Mesothelial cell of epicardium (in vitro differentiated cells): Measurements from ENCODE around the gene ABTB1. TPM values are rescaled to one million over a fixed set of nuclear protein-coding genes. Genes with fewer than 3 reads are reported as not detected.

Experiments
- DNase-seq, 2 experiments: peaks; one replicate each; pipeline ENCODE4 v3.0.0; 2021; ENCODE audit warnings: low spot score in 2 of 2; ENCODE audit not compliant: unreplicated experiment in 2 of 2
- H3K27ac Mint-ChIP-seq: 2 replicates; pipeline ENCODE4 v1.8.0; 2021; ENCODE audit warnings: mixed read lengths
- H3K27me3 Mint-ChIP-seq: 2 replicates; pipeline ENCODE4 v1.8.0; 2021; ENCODE audit warnings: low read depth, mixed read lengths
- H3K36me3 Mint-ChIP-seq: 2 replicates; pipeline ENCODE4 v1.8.0; 2021; ENCODE audit warnings: mixed read lengths
- H3K4me1 Mint-ChIP-seq: 2 replicates; pipeline ENCODE4 v1.8.0; 2021; ENCODE audit warnings: mixed read lengths
- H3K4me3 Mint-ChIP-seq: 2 replicates; pipeline ENCODE4 v1.8.0; 2021; ENCODE audit warnings: mild to moderate bottlenecking, moderate library complexity, mixed read lengths
- H3K9me3 Mint-ChIP-seq: 2 replicates; pipeline ENCODE4 v1.8.0; 2021; ENCODE audit warnings: mixed read lengths
- total RNA-seq: library from RNA; stranded (reverse); gene quantifications from 3 replicates; pipeline ENCODE4 v1.2.1, GENCODE V29; 2021
- TF ChIP-seq, protein P1 (sequence below): fragments of 200-600 bp; sonication (generic); IDR thresholded peaks from one replicate; pipeline ENCODE4 v1.5.0; 2021; ENCODE audit warnings: antibody characterized with exemption; ENCODE audit not compliant: unreplicated experiment

Gene ABTB1
- total RNA-seq, 1 donor from 2014 or later = 15.9 TPM

DNA sequence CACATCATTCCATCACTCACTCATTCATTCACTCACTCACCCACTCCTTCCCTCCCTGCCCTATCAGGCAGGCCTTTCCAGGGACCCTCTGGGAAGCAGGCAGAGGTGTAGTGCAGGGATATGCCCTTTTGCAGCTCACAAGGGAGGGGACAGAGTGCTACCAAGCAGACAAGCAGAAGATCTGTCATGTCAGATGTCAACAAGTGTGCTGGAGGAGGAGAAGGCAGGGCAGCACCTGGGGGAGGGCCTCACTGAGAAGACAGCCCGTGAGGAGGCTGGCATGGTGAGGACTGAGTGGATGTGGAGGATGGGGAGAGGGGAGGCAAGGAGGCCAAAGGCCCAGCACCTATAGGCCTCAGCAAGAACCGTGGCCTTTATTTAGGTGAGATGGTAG lies 15.3 kb downstream of the ABTB1 start:
- H3K27me3 Mint-ChIP-seq = no peaks in the 10 kb centered on the region
- H3K4me3 Mint-ChIP-seq = no peak overlapping the region
- DNase-seq = no peak
- no peaks in the 10 kb centered on the region for H3K36me3 Mint-ChIP-seq
- peaks cover 13% of the 10 kb centered on the region for H3K4me1 Mint-ChIP-seq
- TF ChIP-seq, protein P1, sequence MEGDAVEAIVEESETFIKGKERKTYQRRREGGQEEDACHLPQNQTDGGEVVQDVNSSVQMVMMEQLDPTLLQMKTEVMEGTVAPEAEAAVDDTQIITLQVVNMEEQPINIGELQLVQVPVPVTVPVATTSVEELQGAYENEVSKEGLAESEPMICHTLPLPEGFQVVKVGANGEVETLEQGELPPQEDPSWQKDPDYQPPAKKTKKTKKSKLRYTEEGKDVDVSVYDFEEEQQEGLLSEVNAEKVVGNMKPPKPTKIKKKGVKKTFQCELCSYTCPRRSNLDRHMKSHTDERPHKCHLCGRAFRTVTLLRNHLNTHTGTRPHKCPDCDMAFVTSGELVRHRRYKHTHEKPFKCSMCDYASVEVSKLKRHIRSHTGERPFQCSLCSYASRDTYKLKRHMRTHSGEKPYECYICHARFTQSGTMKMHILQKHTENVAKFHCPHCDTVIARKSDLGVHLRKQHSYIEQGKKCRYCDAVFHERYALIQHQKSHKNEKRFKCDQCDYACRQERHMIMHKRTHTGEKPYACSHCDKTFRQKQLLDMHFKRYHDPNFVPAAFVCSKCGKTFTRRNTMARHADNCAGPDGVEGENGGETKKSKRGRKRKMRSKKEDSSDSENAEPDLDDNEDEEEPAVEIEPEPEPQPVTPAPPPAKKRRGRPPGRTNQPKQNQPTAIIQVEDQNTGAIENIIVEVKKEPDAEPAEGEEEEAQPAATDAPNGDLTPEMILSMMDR = no peak
- no peaks in the 10 kb centered on the region for H3K9me3 Mint-ChIP-seq
- peak overlapping the region; percentile 39 for H3K27ac Mint-ChIP-seq

- Mint-ChIP-seq H3K27me3 (no peaks in the 10 kb centered on the region), H3K9me3 (no peaks in the 10 kb centered on the region), H3K27ac (peak overlapping the region; percentile 39), H3K4me3 (no peak overlapping the region), H3K36me3 (no peaks in the 10 kb centered on the region), H3K4me1 (peaks cover 13% of the 10 kb centered on the region)
- peak in 1 of 2 experiments; percentile 8 for DNase-seq
- TF ChIP-seq, protein P1 = no peak
These were observed 15.9 kb downstream of the ABTB1 start for GRCh38 chr3:127688416-127689265.

DNA sequence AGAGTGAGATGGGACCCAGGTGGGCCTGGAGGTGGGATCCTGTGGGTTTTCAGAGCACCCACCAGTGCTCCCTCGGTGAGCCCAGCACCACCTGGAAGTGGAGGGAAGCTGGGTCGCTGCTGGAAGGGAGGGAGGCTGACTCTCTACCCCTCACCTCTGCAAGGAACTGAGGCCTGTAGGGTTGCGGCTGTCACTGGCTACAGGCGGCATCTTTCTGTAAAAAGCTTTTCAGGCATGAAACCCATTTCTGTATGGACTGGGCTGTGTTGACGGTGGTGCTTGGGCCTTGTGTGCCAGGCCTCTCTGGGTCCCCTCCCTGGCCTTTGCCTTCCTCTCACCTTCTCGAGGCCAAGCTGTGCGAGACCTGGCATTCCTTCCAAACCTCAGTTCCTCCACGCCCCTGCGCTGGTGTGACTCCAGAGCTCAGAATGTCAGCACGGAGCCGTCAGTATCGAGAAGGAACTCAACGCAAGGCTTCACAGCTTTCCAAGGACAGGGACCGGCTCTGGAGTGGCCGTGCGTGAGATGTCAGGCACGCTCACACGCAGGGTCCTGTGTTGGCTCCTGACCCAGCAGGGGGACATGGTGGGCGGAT lies 16.6 kb downstream of the ABTB1 start:
- TF ChIP-seq, protein P1 = no peak
- H3K4me3 Mint-ChIP-seq = no peak overlapping the region

GRCh38 chr3:127690106-127690505 lies 17.4 kb downstream of the ABTB1 start:
- Mint-ChIP-seq H3K4me3 (no peak overlapping the region), H3K4me1 (peaks cover 13% of the 10 kb centered on the region), H3K36me3 (no peaks in the 10 kb centered on the region), H3K27me3 (no peaks in the 10 kb centered on the region), H3K27ac (peak overlapping the region; percentile 93), H3K9me3 (no peaks in the 10 kb centered on the region)
- DNase-seq = no peak
- TF ChIP-seq, protein P1 = no peak

More for the DNA sequence above, 16.6 kb downstream of the ABTB1 start:
- Mint-ChIP-seq H3K4me1 (peaks cover 13% of the 10 kb centered on the region), H3K27ac (peak overlapping the region; percentile 93), H3K27me3 (no peaks in the 10 kb centered on the region), H3K9me3 (no peaks in the 10 kb centered on the region), H3K36me3 (no peaks in the 10 kb centered on the region)
- no peak for DNase-seq

- DNase-seq = no peak
- Mint-ChIP-seq H3K36me3 (no peaks in the 10 kb centered on the region), H3K27ac (no peak overlapping the region), H3K9me3 (no peaks in the 10 kb centered on the region), H3K4me3 (no peak overlapping the region), H3K27me3 (no peaks in the 10 kb centered on the region), H3K4me1 (peaks cover 13% of the 10 kb centered on the region)
- TF ChIP-seq, protein P1 = no peak
These were observed 18.2 kb downstream of the ABTB1 start for GRCh38 chr3:127690823-127691452.
